IPS-15b (cell line): ENCODE results near the gene CIB2.
A peak's percentile ranks its signal among the peaks of the same experiment; 100 is the strongest.

Source experiments
- H3K27me3 ChIP-seq: one replicate; pipeline ENCODE4 v1.6.1; 2013; ENCODE audit warnings: low read length; ENCODE audit not compliant: control insufficient read depth, insufficient read depth
- H3K36me3 ChIP-seq: one replicate; pipeline ENCODE4 v1.6.1; 2013; ENCODE audit warnings: low read length; ENCODE audit not compliant: control insufficient read depth, insufficient read depth
- H3K4me1 ChIP-seq: one replicate; pipeline ENCODE4 v1.6.1; 2013; ENCODE audit warnings: mild to moderate bottlenecking, low read length; ENCODE audit not compliant: control insufficient read depth, insufficient read depth
- H3K4me3 ChIP-seq: one replicate; pipeline ENCODE4 v1.5.1; 2013; ENCODE audit warnings: low read depth, low read length
- H3K9ac ChIP-seq: one replicate; pipeline ENCODE4 v1.6.1; 2013; ENCODE audit warnings: low read depth, mild to moderate bottlenecking, low read length
- H3K9me3 ChIP-seq: one replicate; pipeline ENCODE4 v1.6.1; 2013; ENCODE audit warnings: mild to moderate bottlenecking, low read length; ENCODE audit not compliant: control insufficient read depth, insufficient read depth

CIB2 gene

DNA sequence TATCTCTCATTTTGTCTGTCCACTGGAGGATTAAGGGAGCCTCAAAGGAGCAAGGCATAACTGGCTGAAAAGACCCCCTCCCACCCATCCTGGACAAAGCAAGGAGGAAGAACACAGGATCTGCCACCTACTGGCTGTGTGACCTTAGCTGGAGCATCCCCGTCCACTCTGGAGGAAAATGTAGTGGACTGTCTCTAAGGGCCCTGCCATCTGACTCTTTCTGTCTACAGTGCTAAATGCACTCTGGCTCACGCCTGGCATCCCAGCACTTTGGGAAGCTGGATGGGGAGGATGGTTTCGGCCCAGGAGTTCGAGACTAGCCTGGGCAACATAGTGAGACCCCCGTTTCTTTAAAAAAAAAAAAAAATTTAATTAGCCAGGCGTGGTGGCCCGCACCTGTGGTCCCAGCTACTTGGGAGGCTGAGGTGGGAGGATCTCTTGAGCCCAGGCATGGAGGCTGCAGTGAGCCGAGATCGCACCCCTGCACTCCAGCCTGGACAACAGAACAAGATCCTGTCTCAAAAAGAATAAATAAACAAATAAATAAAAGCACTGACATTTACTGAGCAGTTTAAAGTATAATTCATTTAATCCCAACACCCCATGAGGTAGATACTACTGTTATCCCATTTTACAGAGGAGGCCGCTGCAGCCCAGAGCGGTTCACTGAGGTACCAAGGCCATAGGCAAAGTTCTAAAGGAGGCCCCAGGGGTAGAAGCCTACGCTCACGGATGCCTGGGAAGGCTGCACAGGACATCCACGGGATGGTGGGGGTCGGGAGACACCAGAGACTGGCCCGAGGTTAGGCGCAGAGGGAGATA, 54.8 kb downstream of the CIB2 start:
- H3K9ac ChIP-seq = no peak overlapping the region
- peaks cover 3% of the 10 kb centered on the region for H3K27me3 ChIP-seq
- no peaks in the 10 kb centered on the region for H3K4me1 ChIP-seq
- peak overlapping the region; percentile 84 for H3K4me3 ChIP-seq
- H3K36me3 ChIP-seq = no peaks in the 10 kb centered on the region
- no peaks in the 10 kb centered on the region for H3K9me3 ChIP-seq

DNA sequence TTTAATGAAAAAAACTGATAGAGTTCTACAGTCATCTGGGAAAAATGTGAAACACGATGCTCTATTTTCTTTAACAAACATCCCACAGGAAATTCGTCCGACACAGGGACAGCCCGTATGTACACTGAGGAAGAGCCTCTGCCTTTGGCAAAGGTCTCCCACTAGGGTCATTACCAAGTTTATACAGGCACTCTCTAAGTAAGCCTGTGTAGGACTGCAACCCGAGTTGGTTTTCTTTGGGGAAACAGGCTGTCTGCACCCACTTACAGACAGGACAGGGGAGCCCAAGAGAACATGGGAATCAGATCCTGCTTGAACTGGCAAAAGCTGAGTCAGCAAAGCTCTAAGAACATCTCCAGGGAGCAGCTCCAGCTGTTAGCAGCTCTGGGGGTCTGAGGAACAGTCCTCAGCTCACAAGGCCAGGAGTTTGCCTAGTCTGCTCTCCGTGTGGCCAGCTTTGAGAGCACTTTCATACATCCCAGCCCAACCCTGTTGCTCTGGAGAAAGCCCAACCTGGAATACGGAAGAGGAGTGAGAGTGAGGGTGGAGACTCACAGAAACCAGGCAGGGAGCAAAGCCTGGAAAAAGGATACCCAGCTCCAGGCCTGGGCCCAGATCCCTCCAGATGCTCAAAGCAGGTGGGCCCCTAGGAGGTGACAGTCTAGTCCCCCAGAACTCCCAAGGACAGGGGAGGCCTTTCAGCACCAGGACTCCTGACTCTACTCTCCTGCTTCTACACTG, 55.6 kb downstream of the CIB2 start:
- Histone ChIP-seq H3K4me3 (peak overlapping the region; percentile 23), H3K9me3 (no peaks in the 10 kb centered on the region), H3K4me1 (no peaks in the 10 kb centered on the region), H3K27me3 (peaks cover 3% of the 10 kb centered on the region), H3K9ac (no peak overlapping the region), H3K36me3 (no peaks in the 10 kb centered on the region)

DNA sequence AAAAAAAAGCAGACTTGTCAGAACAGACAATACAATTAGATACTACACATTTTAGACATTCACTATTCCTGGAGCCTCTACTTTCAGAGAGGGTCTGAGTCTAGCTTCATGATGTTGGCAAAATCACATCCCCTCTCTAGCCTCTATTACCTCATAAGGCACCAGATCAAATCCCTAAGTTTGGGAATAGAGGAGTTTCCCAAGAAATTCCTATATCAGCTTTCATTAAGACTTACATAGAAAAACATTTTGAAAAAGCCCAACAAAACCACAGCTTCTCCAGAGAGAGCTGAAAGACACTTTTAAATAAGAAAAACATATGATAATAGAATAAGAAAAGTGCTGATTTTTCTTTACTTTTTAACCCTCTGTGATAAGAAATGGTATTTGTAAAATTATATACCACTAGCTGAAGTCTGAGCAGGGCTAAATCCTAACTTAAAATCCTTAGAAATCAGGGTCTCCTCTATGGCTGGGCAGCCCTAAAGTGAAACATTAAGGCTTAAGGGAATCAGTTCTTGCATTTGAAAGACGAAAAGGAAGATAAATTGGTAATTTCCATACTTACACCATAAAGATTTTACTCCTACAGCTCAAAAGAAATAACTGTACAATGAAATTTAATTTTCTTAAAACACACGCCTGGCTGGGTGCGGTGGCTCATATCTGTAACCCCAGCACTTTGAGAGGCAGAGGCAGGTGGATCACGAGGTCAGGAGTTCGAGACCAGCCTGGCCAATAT, 58.0 kb downstream of the CIB2 start:
- Histone ChIP-seq H3K9me3 (no peaks in the 10 kb centered on the region), H3K36me3 (no peaks in the 10 kb centered on the region), H3K4me1 (peaks cover 13% of the 10 kb centered on the region), H3K4me3 (no peak overlapping the region), H3K9ac (no peak overlapping the region), H3K27me3 (peaks cover 3% of the 10 kb centered on the region)

DNA sequence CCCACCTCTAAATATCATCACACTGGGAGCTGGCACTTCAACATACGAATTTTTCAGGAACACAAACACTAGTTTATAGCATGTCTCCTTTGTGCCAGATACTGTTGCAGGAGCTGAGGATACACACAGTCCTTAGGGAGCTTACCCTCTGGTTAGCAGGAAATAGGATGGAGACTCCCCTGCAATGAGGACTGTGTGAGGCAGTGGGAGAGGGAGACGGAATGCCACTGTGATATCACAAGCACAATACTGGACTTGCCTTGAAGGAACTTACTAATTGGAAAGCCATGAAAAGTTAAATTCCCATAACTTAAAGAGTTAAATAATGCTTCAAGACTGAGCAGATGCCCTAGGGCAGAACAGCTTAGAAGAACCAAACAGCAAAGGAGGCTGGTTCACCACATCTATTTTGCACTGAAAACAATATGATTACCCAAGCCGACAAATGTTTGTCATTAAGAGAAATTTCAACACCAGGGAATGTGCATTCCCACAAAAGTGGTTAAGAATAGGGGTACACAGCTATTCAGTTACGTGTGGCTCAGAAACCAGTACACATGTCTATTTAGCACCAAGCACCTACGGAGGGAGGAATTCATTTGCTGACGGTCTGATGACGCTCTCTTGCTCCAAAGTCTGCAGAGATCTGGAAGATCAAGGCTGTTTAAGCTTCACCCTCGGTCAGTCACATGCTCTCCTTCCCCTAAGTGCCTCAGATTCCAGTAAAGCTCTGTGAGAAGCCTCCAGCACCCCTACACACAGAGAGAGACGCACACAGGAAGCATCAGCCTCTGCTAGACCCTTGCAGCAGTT, 59.0 kb downstream of the CIB2 start:
- Histone ChIP-seq H3K27me3 (no peaks in the 10 kb centered on the region), H3K4me1 (peaks cover 13% of the 10 kb centered on the region), H3K36me3 (no peaks in the 10 kb centered on the region), H3K4me3 (no peak overlapping the region), H3K9me3 (no peaks in the 10 kb centered on the region), H3K9ac (no peak overlapping the region)

DNA sequence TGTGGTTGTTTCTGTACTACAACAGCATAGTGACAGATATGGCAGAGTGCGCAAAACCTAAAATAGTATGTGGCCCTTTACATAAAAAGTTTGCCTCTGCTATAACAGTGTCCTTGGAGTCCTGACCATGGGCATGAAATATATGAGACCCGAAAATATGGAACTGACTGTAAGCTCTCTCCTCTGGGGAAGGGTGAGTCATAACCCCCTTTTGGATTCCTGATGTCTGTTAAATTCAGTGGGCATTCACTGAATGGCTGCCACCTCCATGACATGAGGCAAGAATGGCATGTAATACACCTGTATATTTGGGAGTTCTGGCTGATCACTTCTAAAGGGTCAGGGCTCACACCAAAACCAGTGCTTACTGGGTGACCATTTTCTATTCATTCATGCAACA, 59.9 kb downstream of the CIB2 start:
- Histone ChIP-seq H3K4me3 (no peak overlapping the region), H3K4me1 (peaks cover 13% of the 10 kb centered on the region), H3K27me3 (no peaks in the 10 kb centered on the region), H3K9me3 (no peaks in the 10 kb centered on the region), H3K36me3 (no peaks in the 10 kb centered on the region), H3K9ac (no peak overlapping the region)

- Histone ChIP-seq H3K9ac (no peak overlapping the region), H3K4me1 (peaks cover 13% of the 10 kb centered on the region), H3K4me3 (no peak overlapping the region), H3K27me3 (no peaks in the 10 kb centered on the region), H3K9me3 (no peaks in the 10 kb centered on the region), H3K36me3 (no peaks in the 10 kb centered on the region)
These were observed 61.1 kb downstream of the CIB2 start for GRCh38 chr15:78070049-78070700.

- Histone ChIP-seq H3K27me3 (no peaks in the 10 kb centered on the region), H3K9ac (no peak overlapping the region), H3K4me1 (peaks cover 13% of the 10 kb centered on the region), H3K36me3 (no peaks in the 10 kb centered on the region), H3K4me3 (no peak overlapping the region), H3K9me3 (no peaks in the 10 kb centered on the region)
These were observed 61.7 kb downstream of the CIB2 start for GRCh38 chr15:78069462-78070029.

DNA sequence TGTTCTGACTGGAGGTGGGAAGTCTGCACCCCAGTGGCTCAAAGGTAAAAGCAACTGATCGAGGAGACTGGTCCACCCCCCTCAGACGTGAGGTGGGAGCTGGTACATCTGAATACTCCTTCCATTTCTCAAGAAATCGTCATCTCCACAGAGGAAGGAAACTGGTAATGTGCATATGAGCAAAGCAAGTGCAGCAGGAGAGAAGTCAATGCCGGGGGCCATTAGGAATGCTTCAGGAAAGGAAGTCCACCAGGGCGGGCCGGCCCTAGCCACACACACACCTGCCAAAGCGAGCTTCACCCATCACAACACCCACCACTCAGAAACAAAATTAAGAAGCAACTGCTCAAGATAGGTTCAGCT, 62.2 kb downstream of the CIB2 start:
- no peaks in the 10 kb centered on the region for H3K27me3 ChIP-seq
- H3K36me3 ChIP-seq = no peaks in the 10 kb centered on the region
- peaks cover 13% of the 10 kb centered on the region for H3K4me1 ChIP-seq
- no peaks in the 10 kb centered on the region for H3K9me3 ChIP-seq
- H3K4me3 ChIP-seq = no peak overlapping the region
- no peak overlapping the region for H3K9ac ChIP-seq

GRCh38 chr15:78067328-78068228, 63.7 kb downstream of the CIB2 start:
- no peaks in the 10 kb centered on the region for H3K9me3 ChIP-seq
- no peak overlapping the region for H3K4me3 ChIP-seq
- no peaks in the 10 kb centered on the region for H3K27me3 ChIP-seq
- no peaks in the 10 kb centered on the region for H3K36me3 ChIP-seq
- H3K9ac ChIP-seq = no peak overlapping the region
- peaks cover 13% of the 10 kb centered on the region for H3K4me1 ChIP-seq
